HUES64 (cell line): Measurements from ENCODE around the gene LDLRAD3.

Experiments
- H3K27ac ChIP-seq: 2 replicates; pipeline ENCODE4 v1.7.0; 2013; ENCODE audit warnings: low read depth, low read length, inconsistent platforms
- H3K27me3 ChIP-seq: 2 replicates; pipeline ENCODE4 v1.6.1; 2013; ENCODE audit warnings: mild to moderate bottlenecking, low read length; ENCODE audit not compliant: insufficient read depth
- H3K36me3 ChIP-seq: 2 replicates; pipeline ENCODE4 v1.6.1; 2013; ENCODE audit warnings: mild to moderate bottlenecking, low read length; ENCODE audit not compliant: insufficient read depth
- H3K4me1 ChIP-seq: 2 replicates; pipeline ENCODE4 v1.6.1; 2013; ENCODE audit warnings: mild to moderate bottlenecking, low read length, moderate library complexity; ENCODE audit not compliant: insufficient read depth
- H3K4me3 ChIP-seq: 2 replicates; pipeline ENCODE4 v1.5.1; 2013; ENCODE audit warnings: mild to moderate bottlenecking, low read length, moderate library complexity
- H3K9ac ChIP-seq: 2 replicates; pipeline ENCODE4 v1.6.1; 2013; ENCODE audit warnings: mild to moderate bottlenecking, low read depth, low read length
- H3K9me3 ChIP-seq: 2 replicates; pipeline ENCODE4 v1.6.1; 2013; ENCODE audit warnings: low read depth, low read length; ENCODE audit not compliant: insufficient read depth
- WGBS: fragments of 150-250, 120-280 bp; methylation state at CpG from one replicate; pipeline ENCODE4 v1.1.7; 2013; ENCODE audit warnings: missing lambda C conversion rate; 5-methylcytosine and 5-hydroxymethylcytosine counted together

The LDLRAD3 gene

GRCh38 chr11:36077368-36077767 is 133.5 kb downstream of the LDLRAD3 start:
- H3K4me1 ChIP-seq = peaks cover 8% of the 10 kb centered on the region
- 96% methylated on average over 4 of the region's 4 CpGs for WGBS
- H3K27me3 ChIP-seq = no peaks in the 10 kb centered on the region
- peaks cover 9% of the 10 kb centered on the region; the same call in 1 of the 2 replicates for H3K9me3 ChIP-seq
- H3K36me3 ChIP-seq = peaks cover 15% of the 10 kb centered on the region
- H3K4me3 ChIP-seq = no peak overlapping the region
- H3K27ac ChIP-seq = no peak overlapping the region
- no peak overlapping the region for H3K9ac ChIP-seq

GRCh38 chr11:36077886-36078685 is 134.2 kb downstream of the LDLRAD3 start:
- Histone ChIP-seq H3K9me3 (peaks cover 9% of the 10 kb centered on the region; the same call in 1 of the 2 replicates), H3K27me3 (no peaks in the 10 kb centered on the region), H3K9ac (no peak overlapping the region), H3K4me1 (peaks cover 6% of the 10 kb centered on the region), H3K4me3 (no peak overlapping the region), H3K36me3 (peaks cover 22% of the 10 kb centered on the region), H3K27ac (no peak overlapping the region)
- 93% methylated on average over 10 of the region's 10 CpGs for WGBS

GRCh38 chr11:36078686-36079055 is 134.8 kb downstream of the LDLRAD3 start:
- H3K4me3 ChIP-seq = no peak overlapping the region
- H3K36me3 ChIP-seq = peaks cover 28% of the 10 kb centered on the region
- no peak overlapping the region for H3K9ac ChIP-seq
- no peak overlapping the region for H3K27ac ChIP-seq
- H3K27me3 ChIP-seq = no peaks in the 10 kb centered on the region
- WGBS = 99% methylated on average over 11 of the region's 11 CpGs
- no peaks in the 10 kb centered on the region; the same call in 1 of the 2 replicates for H3K4me1 ChIP-seq
- peaks cover 9% of the 10 kb centered on the region; the same call in 1 of the 2 replicates for H3K9me3 ChIP-seq

- peaks cover 36% of the 10 kb centered on the region for H3K36me3 ChIP-seq
- 93% methylated on average over 7 of the region's 7 CpGs for WGBS
- no peaks in the 10 kb centered on the region for H3K4me1 ChIP-seq
- no peak overlapping the region for H3K9ac ChIP-seq
- H3K27ac ChIP-seq = no peak overlapping the region
- H3K9me3 ChIP-seq = peaks cover 9% of the 10 kb centered on the region; the same call in 1 of the 2 replicates
- H3K4me3 ChIP-seq = no peak overlapping the region
- H3K27me3 ChIP-seq = no peaks in the 10 kb centered on the region
Observed at GRCh38 chr11:36079878-36080675, 136.2 kb downstream of the LDLRAD3 start.

GRCh38 chr11:36081274-36081945 is 137.5 kb downstream of the LDLRAD3 start:
- no peak overlapping the region for H3K9ac ChIP-seq
- H3K27ac ChIP-seq = no peak overlapping the region
- no peaks in the 10 kb centered on the region for H3K27me3 ChIP-seq
- H3K4me3 ChIP-seq = no peak overlapping the region
- H3K36me3 ChIP-seq = peaks cover 33% of the 10 kb centered on the region
- WGBS = 92% methylated on average over 11 of the region's 11 CpGs
- H3K9me3 ChIP-seq = peaks cover 3% of the 10 kb centered on the region; the same call in 1 of the 2 replicates
- peaks cover 6% of the 10 kb centered on the region for H3K4me1 ChIP-seq

- peaks cover 37% of the 10 kb centered on the region for H3K36me3 ChIP-seq
- H3K4me1 ChIP-seq = peaks cover 27% of the 10 kb centered on the region
- H3K9ac ChIP-seq = no peak overlapping the region
- peak overlapping the region; percentile 56; the same call in 1 of the 2 replicates for H3K27ac ChIP-seq
- H3K9me3 ChIP-seq = no peaks in the 10 kb centered on the region
- no peak overlapping the region for H3K4me3 ChIP-seq
- 46% methylated on average over 6 of the region's 6 CpGs for WGBS
- no peaks in the 10 kb centered on the region for H3K27me3 ChIP-seq
Observed at GRCh38 chr11:36086366-36086765, 142.5 kb downstream of the LDLRAD3 start.

GRCh38 chr11:36088266-36088972 is 144.6 kb downstream of the LDLRAD3 start:
- WGBS = 92% methylated on average over 6 of the region's 6 CpGs
- Histone ChIP-seq H3K27me3 (no peaks in the 10 kb centered on the region), H3K4me1 (peaks cover 44% of the 10 kb centered on the region)

GRCh38 chr11:36089920-36090319 is 146.1 kb downstream of the LDLRAD3 start:
- Histone ChIP-seq H3K36me3 (peaks cover 25% of the 10 kb centered on the region), H3K4me1 (peaks cover 44% of the 10 kb centered on the region), H3K9me3 (peaks cover 15% of the 10 kb centered on the region), H3K27me3 (no peaks in the 10 kb centered on the region), H3K9ac (no peak overlapping the region), H3K4me3 (no peak overlapping the region), H3K27ac (no peak overlapping the region)

More at GRCh38 chr11:36088266-36088972, 144.6 kb downstream of the LDLRAD3 start:
- H3K36me3 ChIP-seq = peaks cover 23% of the 10 kb centered on the region
- H3K27ac ChIP-seq = no peak overlapping the region
- no peak overlapping the region for H3K4me3 ChIP-seq
- peaks cover 5% of the 10 kb centered on the region for H3K9me3 ChIP-seq
- no peak overlapping the region for H3K9ac ChIP-seq

GRCh38 chr11:36090356-36091109 is 146.7 kb downstream of the LDLRAD3 start:
- H3K9ac ChIP-seq = no peak overlapping the region
- H3K4me3 ChIP-seq = no peak overlapping the region
- no peaks in the 10 kb centered on the region for H3K27me3 ChIP-seq
- peak overlapping the region; percentile 28; the same call in 1 of the 2 replicates for H3K27ac ChIP-seq
- peaks cover 44% of the 10 kb centered on the region for H3K4me1 ChIP-seq
- WGBS = 88% methylated on average over 10 of the region's 10 CpGs
- peaks cover 15% of the 10 kb centered on the region for H3K9me3 ChIP-seq
- H3K36me3 ChIP-seq = peaks cover 26% of the 10 kb centered on the region

GRCh38 chr11:36091256-36091811 is 147.5 kb downstream of the LDLRAD3 start:
- Histone ChIP-seq H3K27ac (peak overlapping the region; percentile 84), H3K4me3 (no peak overlapping the region), H3K36me3 (peaks cover 33% of the 10 kb centered on the region), H3K4me1 (peaks cover 39% of the 10 kb centered on the region), H3K27me3 (no peaks in the 10 kb centered on the region), H3K9ac (0 out of 2 replicates have a peak overlapping the region, but pooled peaks have one; percentile 33), H3K9me3 (peaks cover 15% of the 10 kb centered on the region)
- WGBS = 84% methylated on average over 6 of the region's 7 CpGs
